ENCODE measurements around the gene SERPINI1.
A peak's percentile ranks its signal among the peaks of the same experiment; 100 is the strongest.

Gene SERPINI1

DNA sequence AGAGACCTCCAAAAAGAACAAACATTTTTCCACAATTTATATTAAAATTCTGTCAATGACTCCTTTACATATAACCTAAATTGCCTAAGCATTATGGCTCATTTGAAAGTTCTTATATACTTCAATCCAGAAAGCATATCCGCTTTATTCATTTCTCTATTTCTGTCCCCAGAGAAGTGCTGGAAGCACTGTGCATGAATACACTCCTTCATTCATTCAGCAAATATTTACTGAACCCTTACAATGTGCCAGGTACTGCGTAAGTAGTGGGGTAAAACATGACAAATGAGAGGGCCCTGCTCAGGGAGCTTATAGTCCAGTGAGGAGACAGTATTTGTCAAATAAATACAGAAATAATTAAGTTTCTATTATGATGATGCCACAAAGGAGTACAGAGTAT, 4.1 kb upstream of the SERPINI1 start:
- DNase-seq (ENCODE audit: extremely low spot score) = no peak
- CTCF ChIA-PET = no interaction called here
- POLR2A ChIA-PET = no interaction called here
- no peak for TF ChIP-seq CTCF (IDR thresholded peaks at IDR 0.05; ENCODE audit: control extremely low read depth, extremely low read depth, low read depth, missing control alignments)

DNA sequence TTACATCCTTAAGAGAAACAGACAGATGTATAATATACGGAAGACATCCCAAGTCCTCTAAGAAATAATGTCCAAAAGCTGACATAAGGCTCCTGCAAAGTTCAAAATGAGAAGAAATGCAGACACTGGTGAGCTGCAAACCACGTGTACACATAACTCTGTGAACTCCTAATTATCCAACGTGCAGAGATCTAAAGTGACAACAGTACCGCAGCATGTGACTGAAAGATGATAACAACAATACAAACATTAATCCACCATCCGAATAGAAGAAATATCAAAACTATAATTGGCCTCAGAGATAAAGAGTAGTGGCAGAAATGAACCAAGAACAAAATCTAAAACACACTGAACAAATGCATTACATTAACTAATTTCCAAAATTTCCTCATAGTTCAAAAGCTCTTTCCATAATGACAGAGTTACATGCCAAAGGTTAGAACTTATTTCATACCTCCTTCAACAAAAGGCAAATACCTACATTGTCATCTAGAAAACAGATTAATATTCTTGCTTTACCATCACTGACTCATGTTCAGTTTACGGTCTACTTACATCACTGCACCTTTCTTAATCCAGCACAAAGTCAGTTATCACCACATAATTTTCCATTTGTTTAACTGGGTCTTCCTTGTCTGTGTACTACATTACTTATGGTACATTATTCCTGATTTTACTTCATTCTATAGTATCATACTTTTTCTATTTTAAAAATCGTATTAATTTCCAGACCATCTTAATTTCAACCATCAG, 3.0 kb upstream of the SERPINI1 start:
- no peak for DNase-seq (ENCODE audit: extremely low spot score)
- no peak for TF ChIP-seq CTCF (IDR thresholded peaks at IDR 0.05; ENCODE audit: control extremely low read depth, extremely low read depth, low read depth, missing control alignments)
- ChIA-PET CTCF (interaction anchor here (0.6 to 1.3 kb wide), 2 partner anchors 8 to 352 kb away, joined by 3 to 5 read pairs; partner anchors contain the start of gene ZBBX), POLR2A (no interaction called here)

GRCh38 chr3:167733961-167734497, 1.5 kb upstream of the SERPINI1 start:
- DNase-seq (ENCODE audit: extremely low spot score) = no peak
- POLR2A ChIA-PET = no interaction called here
- no peak for TF ChIP-seq CTCF (IDR thresholded peaks at IDR 0.05; ENCODE audit: control extremely low read depth, extremely low read depth, low read depth, missing control alignments)
- CTCF ChIA-PET = interaction anchor here (1.5 kb wide), 1 partner anchor 12 kb away, joined by 4 read pairs; no protein-coding TSS in a partner anchor

DNA sequence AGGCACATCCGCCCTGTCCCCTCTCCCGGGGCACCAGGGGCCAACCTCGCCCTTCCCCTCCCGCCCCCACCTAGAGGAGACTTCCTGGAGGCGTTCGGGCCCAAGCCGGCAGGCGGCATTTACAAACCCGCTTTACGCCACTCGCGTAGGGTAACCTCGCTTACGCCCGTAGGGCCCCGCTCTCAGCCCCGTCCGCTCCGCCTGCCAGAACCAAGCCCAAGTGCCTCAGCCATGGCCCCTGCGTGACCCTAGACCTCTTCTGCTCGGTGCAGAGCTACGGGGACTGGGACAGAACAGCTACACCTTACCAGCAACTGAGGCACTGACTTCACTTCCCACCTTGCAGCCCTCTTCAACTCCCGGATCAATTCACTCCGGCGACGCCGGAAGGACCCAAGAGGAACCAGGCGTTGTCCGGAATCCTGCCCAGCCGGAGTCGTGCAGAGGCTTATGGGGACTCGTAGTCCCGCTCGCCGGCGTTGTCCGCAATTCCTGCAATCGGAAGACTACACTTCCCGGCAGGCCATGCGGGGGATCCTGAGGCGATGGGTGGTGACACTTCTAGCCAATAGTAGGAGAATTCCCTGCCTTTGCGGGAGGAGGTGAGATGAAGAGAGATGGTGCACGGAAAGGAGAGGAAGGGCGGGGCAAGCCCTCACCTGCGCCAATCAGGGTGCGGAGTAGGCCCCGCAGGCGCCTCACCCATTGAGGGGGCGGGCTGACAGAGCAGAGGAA, 856 bp upstream of the SERPINI1 start, which contains the start of gene PDCD10:
Gene PDCD10, minus strand, starts transcription at position 395 of the 735 bp plus-strand sequence. CDS start 14,735 bp downstream, outside the sequence.
- DNase-seq (ENCODE audit: extremely low spot score) = peak; percentile 90
- POLR2A ChIA-PET = no interaction called here
- TF ChIP-seq CTCF (IDR thresholded peaks at IDR 0.05; ENCODE audit: control extremely low read depth, extremely low read depth, low read depth, missing control alignments) = no peak
- CTCF ChIA-PET = interaction anchor here (0.7 to 3.4 kb wide), 5 partner anchors 9 to 29 kb away, joined by 3 to 20 read pairs (median 4); no protein-coding TSS in a partner anchor

DNA sequence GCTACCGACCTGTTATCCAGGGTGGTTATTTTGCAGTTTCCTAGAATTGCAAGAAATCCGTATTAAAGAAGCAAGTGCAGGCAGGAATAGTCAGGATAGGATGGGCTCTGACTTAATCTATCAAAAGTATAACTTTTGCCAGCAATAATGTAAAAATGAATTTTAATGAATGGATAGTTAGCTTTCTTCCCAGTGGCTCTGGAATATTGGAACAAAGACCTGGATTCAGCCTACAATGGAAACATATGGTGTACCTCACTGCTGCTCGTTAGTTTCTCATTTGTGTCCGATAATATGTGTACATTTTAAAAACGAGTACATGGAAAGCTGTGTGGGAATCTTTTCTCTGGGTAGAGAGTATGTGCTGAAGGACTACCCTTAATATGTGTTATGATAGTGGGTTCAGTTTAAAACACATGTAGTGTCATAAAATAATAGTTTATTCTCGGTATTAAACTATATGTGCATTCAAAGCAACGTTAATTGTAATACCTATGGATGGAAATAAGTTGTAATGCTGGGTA, 805 bp downstream of the SERPINI1 start:
- ChIA-PET POLR2A (no interaction called here), CTCF (interaction anchor here (0.6 to 3.4 kb wide), 5 partner anchors 10 to 33 kb away, joined by 3 to 20 read pairs (median 3); no protein-coding TSS in a partner anchor)
- DNase-seq (ENCODE audit: extremely low spot score) = no peak

More for the DNA sequence above, 805 bp downstream of the SERPINI1 start:
- TF ChIP-seq CTCF (IDR thresholded peaks at IDR 0.05; ENCODE audit: control extremely low read depth, extremely low read depth, low read depth, missing control alignments) = no peak
